Tibial artery (tissue), 4 donors: Measurements from ENCODE around the gene CRB2.

Source experiments
- DNase-seq, 2 donors: peaks; one replicate each; pipeline ENCODE4 v3.0.0-alpha.2; 2019
- H3K27ac ChIP-seq, 2 donors: fragments of 200-600 bp; sonication (generic) in 1 of 2; 1 replicate in 1 of 2; 2 replicates in 1 of 2; pipeline ENCODE4 v1.5.1; 2018 to 2019; ENCODE audit warnings: mild to moderate bottlenecking in 1 of 2
- H3K27me3 ChIP-seq, 2 donors: fragments of 200-600 bp; sonication (generic) in 1 of 2; one replicate each; pipeline versions ENCODE4 v1.5.1 to v1.6.0; 2016 to 2019
- H3K36me3 ChIP-seq, 3 donors: fragments of 200-600 bp; sonication (generic) in 2 of 3; one replicate each; pipeline ENCODE4 v1.5.1; 2016 to 2019; ENCODE audit warnings: mild to moderate bottlenecking in 2 of 3
- H3K4me1 ChIP-seq, 4 donors: fragments of 200-600 bp; sonication (generic) in 2 of 4; 1 replicate in 3 of 4; 2 replicates in 1 of 4; pipeline ENCODE4 v1.5.1; 2016 to 2019
- H3K4me3 ChIP-seq, 2 donors: fragments of 200-600 bp; sonication (generic) in 1 of 2; 1 replicate in 1 of 2; 2 replicates in 1 of 2; pipeline ENCODE4 v1.5.1; 2018 to 2019; ENCODE audit warnings: mild to moderate bottlenecking in 2 of 2
- H3K9me3 ChIP-seq, 3 donors: fragments of 200-600 bp; sonication (generic) in 1 of 3; one replicate each; pipeline ENCODE4 v1.5.1; 2016 to 2019
- CTCF ChIP-seq, 2 experiments: fragments of 200-600 bp in 1 of 2; fragments of 450-650 bp in 1 of 2; IDR thresholded peaks; one replicate each; pipeline ENCODE4 v1.5.1; 2017 to 2019; ENCODE audit warnings: antibody characterized with exemption in 2 of 2, mild to moderate bottlenecking in 1 of 2, moderate library complexity in 1 of 2
- intact Hi-C: fragments of 100-400 bp; cut with DNase I; formaldehyde crosslinking; loops from one replicate; pipeline ENCODE4 v1.15.0; 2023; ENCODE audit warnings: low total_unique reads

CRB2 gene

GRCh38 chr9:123410281-123410910 is 54.4 kb downstream of the CRB2 start:
- peaks cover 0 to 6% (median 0%) of the 10 kb centered on the region in 3 donors for H3K36me3 ChIP-seq
- H3K27me3 ChIP-seq, result no peaks in the 10 kb centered on the region
- DNase-seq, result no peak
- no peaks in the 10 kb centered on the region for H3K9me3 ChIP-seq
- intact Hi-C loops, result no loop called here
- no peak overlapping the region for H3K27ac ChIP-seq
- no peak for TF ChIP-seq CTCF (IDR thresholded peaks at IDR 0.05)
- no peak overlapping the region for H3K4me3 ChIP-seq
- no peaks in the 10 kb centered on the region for H3K4me1 ChIP-seq

GRCh38 chr9:123411191-123411590 is 55.2 kb downstream of the CRB2 start:
- Histone ChIP-seq H3K4me3 (no peak overlapping the region), H3K4me1 (no peaks in the 10 kb centered on the region), H3K36me3 (peaks cover 0 to 14% (median 1%) of the 10 kb centered on the region in 3 donors), H3K27ac (no peak overlapping the region), H3K9me3 (no peaks in the 10 kb centered on the region), H3K27me3 (no peaks in the 10 kb centered on the region)
- intact Hi-C loops, result no loop called here
- TF ChIP-seq CTCF (IDR thresholded peaks at IDR 0.05), result no peak
- DNase-seq, result no peak

- no peaks in the 10 kb centered on the region for H3K9me3 ChIP-seq
- peaks cover 0 to 19% (median 6%) of the 10 kb centered on the region in 3 donors for H3K36me3 ChIP-seq
- H3K27me3 ChIP-seq, result no peaks in the 10 kb centered on the region
- DNase-seq, result no peak
- TF ChIP-seq CTCF (IDR thresholded peaks at IDR 0.05), result no peak
- H3K4me3 ChIP-seq, result no peak overlapping the region
- intact Hi-C loops, result no loop called here
- H3K27ac ChIP-seq, result no peak overlapping the region
- no peaks in the 10 kb centered on the region for H3K4me1 ChIP-seq
Measured at GRCh38 chr9:123411636-123412035, 55.6 kb downstream of the CRB2 start.

- TF ChIP-seq CTCF (IDR thresholded peaks at IDR 0.05), result no peak
- intact Hi-C loops, result no loop called here
Measured at GRCh38 chr9:123412171-123412820, 56.3 kb downstream of the CRB2 start.

GRCh38 chr9:123414204-123414603 is 58.2 kb downstream of the CRB2 start:
- Histone ChIP-seq H3K27me3 (no peaks in the 10 kb centered on the region), H3K4me1 (no peaks in the 10 kb centered on the region), H3K9me3 (no peaks in the 10 kb centered on the region), H3K27ac (no peak overlapping the region), H3K4me3 (no peak overlapping the region), H3K36me3 (peaks cover 10 to 33% (median 18%) of the 10 kb centered on the region in 3 donors)
- intact Hi-C loops, result no loop called here
- TF ChIP-seq CTCF (IDR thresholded peaks at IDR 0.05), result no peak
- DNase-seq, result no peak

More at GRCh38 chr9:123412171-123412820, 56.3 kb downstream of the CRB2 start:
- no peak overlapping the region for H3K27ac ChIP-seq
- no peak for DNase-seq
- H3K27me3 ChIP-seq, result no peaks in the 10 kb centered on the region
- H3K4me3 ChIP-seq, result no peak overlapping the region
- no peaks in the 10 kb centered on the region for H3K9me3 ChIP-seq
- H3K36me3 ChIP-seq, result peaks cover 0 to 19% (median 9%) of the 10 kb centered on the region in 3 donors
- H3K4me1 ChIP-seq, result no peaks in the 10 kb centered on the region
